HCT116 (cell line): Measurements from ENCODE around the gene POLA1. TPM values are rescaled to one million over a fixed set of nuclear protein-coding genes. Genes with fewer than 3 reads are reported as not detected.

Experiments
- ATAC-seq: fragments of 200-7000 bp; cut with Tn5 transposase; 2 replicates; pipeline ENCODE4 v1.9.1; 2020; ENCODE audit warnings: mild to moderate bottlenecking, moderate library complexity
- BruUV-seq: library from RNA; stranded (reverse); fragments of 400-500 nt; replicated peaks from 2 replicates; lab custom pipeline; 2021; lab: Mats Ljungman, UMichigan
- CTCF ChIA-PET: fragments of 300-600 bp; sonication (Branson Sonifier 250); formaldehyde crosslinking; loops from one replicate; lab custom pipeline; 2021; ENCODE audit warnings: antibody characterized with exemption; lab: Charles Lee
- POLR2A ChIA-PET: fragments of 300-600, 350-600 bp; sonication (Branson Sonifier 250); formaldehyde crosslinking; loops from one replicate; lab custom pipeline; 2021; ENCODE audit warnings: antibody characterized with exemption; lab: Charles Lee
- RAD21 ChIA-PET, 2 experiments: fragments of 300-600 bp; sonication (Branson Sonifier 250); formaldehyde crosslinking; loops; one replicate each; lab custom pipeline; 2023; ENCODE audit warnings: low total read pairs in 2 of 2; ENCODE audit not compliant: uncharacterized antibody in 2 of 2, unreplicated experiment in 2 of 2, low non-redundant PET in 1 of 2; lab: Charles Lee
- DNase-seq: peaks from one replicate; pipeline ENCODE4 v3.0.0-alpha.2; 2010; ENCODE audit warnings: low read depth, low spot score
- H2AFZ ChIP-seq: fragments of 200-600 bp; shearing (Covaris generic), sonication (generic); 2 replicates; pipeline ENCODE4 v1.6.1; 2017; ENCODE audit warnings: low read depth, mixed run types, mixed read lengths, antibody characterized with exemption, low read length; ENCODE audit not compliant: poor library complexity, severe bottlenecking
- H3K27ac ChIP-seq: 2 replicates; pipeline ENCODE4 v1.5.1; 2012; ENCODE audit warnings: low read depth, low read length
- H3K27me3 ChIP-seq: fragments of 200-600 bp; sonication (generic); 2 replicates; pipeline ENCODE4 v1.6.1; 2016; ENCODE audit warnings: mixed run types, low read length, mixed read lengths; ENCODE audit not compliant: insufficient read depth
- H3K36me3 ChIP-seq, 2 experiments: fragments of 200-500 bp in 1 of 2; fragments of 200-600 bp in 1 of 2; sonication (Bioruptor generic) in 1 of 2; sonication (generic) in 1 of 2; 2 replicates each; pipeline versions ENCODE4 v1.5.1 to v1.6.1; 2014 to 2016; ENCODE audit warnings: low read length in 2 of 2, inconsistent platforms in 1 of 2, mixed read lengths in 1 of 2, mixed run types in 1 of 2; ENCODE audit not compliant: insufficient read depth in 2 of 2, control insufficient read depth in 1 of 2
- H3K4me1 ChIP-seq, 2 experiments: fragments of 200-600 bp in 1 of 2; sonication (generic) in 1 of 2; 2 replicates each; pipeline versions ENCODE4 v1.5.1 to v1.6.1; 2012 to 2017; ENCODE audit warnings: low read length in 2 of 2, inconsistent platforms in 1 of 2, mild to moderate bottlenecking in 1 of 2, mixed read lengths in 1 of 2, mixed run types in 1 of 2, moderate library complexity in 1 of 2; ENCODE audit not compliant: insufficient read depth in 2 of 2, control insufficient read depth in 1 of 2
- H3K4me2 ChIP-seq: fragments of 200-600 bp; sonication (generic); 2 replicates; pipeline ENCODE4 v1.6.1; 2017; ENCODE audit warnings: mixed run types, low read length, mixed read lengths
- H3K4me3 ChIP-seq, 2 experiments: fragments of 200-600 bp in 1 of 2; sonication (generic) in 1 of 2; replicated peaks in 1 of 2; 2 replicates each; pipeline ENCODE4 v1.5.1; 2011 to 2016; ENCODE audit warnings: low read length in 2 of 2, control low read depth in 1 of 2, low read depth in 1 of 2, mild to moderate bottlenecking in 1 of 2, mixed read lengths in 1 of 2, mixed run types in 1 of 2
- H3K79me2 ChIP-seq: fragments of 200-600 bp; sonication (generic); 2 replicates; pipeline ENCODE4 v1.6.1; 2017; ENCODE audit warnings: mild to moderate bottlenecking, mixed run types, low read length, moderate library complexity, mixed read lengths; ENCODE audit not compliant: insufficient read depth
- H3K9ac ChIP-seq: fragments of 200-600 bp; sonication (generic); 2 replicates; pipeline ENCODE4 v1.6.1; 2016; ENCODE audit warnings: low read length, mixed read lengths
- H3K9me2 ChIP-seq: fragments of 200-600 bp; sonication (generic), shearing (Covaris generic); 2 replicates; pipeline ENCODE4 v1.6.1; 2017; ENCODE audit warnings: mixed run types, mild to moderate bottlenecking, moderate library complexity; ENCODE audit not compliant: insufficient read depth
- H3K9me3 ChIP-seq, 2 experiments: fragments of 200-500 bp in 1 of 2; fragments of 200-600 bp in 1 of 2; sonication (Bioruptor generic) in 1 of 2; sonication (generic) in 1 of 2; 2 replicates each; pipeline ENCODE4 v1.6.1; 2014 to 2017; ENCODE audit warnings: low read length in 2 of 2, mixed read lengths in 2 of 2, inconsistent platforms in 1 of 2, low read depth in 1 of 2, mild to moderate bottlenecking in 1 of 2, mixed run types in 1 of 2, moderate library complexity in 1 of 2; ENCODE audit not compliant: control insufficient read depth in 1 of 2, insufficient read depth in 1 of 2
- H4K20me1 ChIP-seq: fragments of 200-600 bp; sonication (generic), shearing (Covaris generic); 2 replicates; pipeline ENCODE4 v1.6.1; 2017; ENCODE audit warnings: mixed run types, mild to moderate bottlenecking, moderate library complexity; ENCODE audit not compliant: insufficient read depth
- ATF3 ChIP-seq: IDR thresholded peaks from 2 replicates; pipeline ENCODE4 v1.6.1; 2012
- CBX3 ChIP-seq: IDR thresholded peaks from 2 replicates; pipeline ENCODE4 v1.6.1; 2012; ENCODE audit warnings: low read depth
- JUND ChIP-seq: IDR thresholded peaks from 2 replicates; pipeline ENCODE4 v1.6.1; 2012
- POLR2A ChIP-seq: IDR thresholded peaks from 2 replicates; pipeline ENCODE4 v1.7.0; 2011; ENCODE audit warnings: borderline replicate concordance; ENCODE audit not compliant: insufficient read depth, insufficient read length; ENCODE audit errors: extremely low read depth
- RAD21 ChIP-seq: IDR thresholded peaks from 2 replicates; pipeline ENCODE4 v1.6.1; 2012; ENCODE audit warnings: low read depth, mild to moderate bottlenecking
- SP1 ChIP-seq: IDR thresholded peaks from 2 replicates; pipeline ENCODE4 v1.6.1; 2012; ENCODE audit warnings: low read depth
- ZFX ChIP-seq: fragments of 450-650 bp; IDR thresholded peaks from 2 replicates; pipeline ENCODE4 v1.6.1; 2017
- ZNF274 ChIP-seq: fragments of 200-500 bp; sonication (Bioruptor generic); IDR thresholded peaks from 2 replicates; pipeline ENCODE4 v1.6.1; 2014; ENCODE audit warnings: mild to moderate bottlenecking, low read depth, low read length, inconsistent platforms
- intact Hi-C: fragments of 100-400 bp; cut with micrococcal nuclease; formaldehyde crosslinking; loops from 2 replicates; pipeline ENCODE4 v1.10.0; 2022
- total RNA-seq: library from RNA; stranded (reverse); gene quantifications from one replicate; pipeline ENCODE4 v1.2.1, GENCODE V29; 2021; ENCODE audit not compliant: unreplicated experiment
- TF ChIP-seq, protein P1 (sequence below): IDR thresholded peaks from 2 replicates; pipeline ENCODE4 v1.6.1; 2012; ENCODE audit warnings: low read depth

POLA1 gene
- total RNA-seq, 1 experiment from 2014 or later: 27.0 TPM

DNA sequence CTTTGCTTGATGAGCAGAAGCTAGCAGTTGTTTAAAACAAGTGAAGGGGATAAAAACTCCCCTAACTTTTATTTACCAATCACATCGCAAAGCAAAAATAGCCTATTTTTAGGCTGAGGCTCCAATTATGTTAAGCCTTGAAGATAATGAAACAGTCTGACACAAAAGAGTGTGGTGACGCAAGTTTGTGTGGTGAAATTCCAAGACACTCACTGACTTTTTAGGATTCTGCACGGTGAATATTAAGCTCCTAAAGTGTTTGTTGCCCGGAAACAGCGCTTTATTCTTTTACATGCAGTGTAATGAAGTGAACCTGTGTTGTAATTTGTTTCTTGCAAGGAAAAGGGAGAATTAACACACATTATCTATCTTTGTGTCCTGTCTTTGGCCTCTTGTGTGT is 74.8 kb downstream of the POLA1 start:
- Histone ChIP-seq H3K27me3 (no peaks in the 10 kb centered on the region), H3K9ac (no peak overlapping the region), H3K79me2 (no peaks in the 10 kb centered on the region), H3K4me1 (no peaks in the 10 kb centered on the region), H4K20me1 (no peaks in the 10 kb centered on the region), H3K36me3 (peaks cover 0 to 5% of the 10 kb centered on the region in 2 experiments; a peak in 1 of 4 replicates), H3K9me3 (no peaks in the 10 kb centered on the region), H3K9me2 (no peaks in the 10 kb centered on the region), H3K27ac (no peak overlapping the region), H3K4me3 (no peak overlapping the region), H2AFZ (no peak overlapping the region), H3K4me2 (no peak overlapping the region)
- CTCF ChIA-PET: no interaction called here
- TF ChIP-seq POLR2A: no peak
- TF ChIP-seq CBX3: no peak
- no peak for TF ChIP-seq SP1
- TF ChIP-seq, protein P1, sequence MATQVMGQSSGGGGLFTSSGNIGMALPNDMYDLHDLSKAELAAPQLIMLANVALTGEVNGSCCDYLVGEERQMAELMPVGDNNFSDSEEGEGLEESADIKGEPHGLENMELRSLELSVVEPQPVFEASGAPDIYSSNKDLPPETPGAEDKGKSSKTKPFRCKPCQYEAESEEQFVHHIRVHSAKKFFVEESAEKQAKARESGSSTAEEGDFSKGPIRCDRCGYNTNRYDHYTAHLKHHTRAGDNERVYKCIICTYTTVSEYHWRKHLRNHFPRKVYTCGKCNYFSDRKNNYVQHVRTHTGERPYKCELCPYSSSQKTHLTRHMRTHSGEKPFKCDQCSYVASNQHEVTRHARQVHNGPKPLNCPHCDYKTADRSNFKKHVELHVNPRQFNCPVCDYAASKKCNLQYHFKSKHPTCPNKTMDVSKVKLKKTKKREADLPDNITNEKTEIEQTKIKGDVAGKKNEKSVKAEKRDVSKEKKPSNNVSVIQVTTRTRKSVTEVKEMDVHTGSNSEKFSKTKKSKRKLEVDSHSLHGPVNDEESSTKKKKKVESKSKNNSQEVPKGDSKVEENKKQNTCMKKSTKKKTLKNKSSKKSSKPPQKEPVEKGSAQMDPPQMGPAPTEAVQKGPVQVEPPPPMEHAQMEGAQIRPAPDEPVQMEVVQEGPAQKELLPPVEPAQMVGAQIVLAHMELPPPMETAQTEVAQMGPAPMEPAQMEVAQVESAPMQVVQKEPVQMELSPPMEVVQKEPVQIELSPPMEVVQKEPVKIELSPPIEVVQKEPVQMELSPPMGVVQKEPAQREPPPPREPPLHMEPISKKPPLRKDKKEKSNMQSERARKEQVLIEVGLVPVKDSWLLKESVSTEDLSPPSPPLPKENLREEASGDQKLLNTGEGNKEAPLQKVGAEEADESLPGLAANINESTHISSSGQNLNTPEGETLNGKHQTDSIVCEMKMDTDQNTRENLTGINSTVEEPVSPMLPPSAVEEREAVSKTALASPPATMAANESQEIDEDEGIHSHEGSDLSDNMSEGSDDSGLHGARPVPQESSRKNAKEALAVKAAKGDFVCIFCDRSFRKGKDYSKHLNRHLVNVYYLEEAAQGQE: no peak
- no peak for TF ChIP-seq ZNF274
- no peak for TF ChIP-seq ATF3
- RAD21 ChIA-PET: no interaction called here
- POLR2A ChIA-PET: no interaction called here
- ATAC-seq (no peak), DNase-seq (no peak)
- BruUV-seq: no TSS peak
- intact Hi-C loops: loop anchor here (5.0 kb wide), 1 partner anchor 374 kb away; no protein-coding TSS in a partner anchor

- Histone ChIP-seq H3K4me2 (no peak overlapping the region), H3K9ac (no peak overlapping the region), H3K36me3 (no peaks in the 10 kb centered on the region), H3K27me3 (no peaks in the 10 kb centered on the region), H3K4me1 (no peaks in the 10 kb centered on the region), H3K79me2 (no peaks in the 10 kb centered on the region), H3K9me3 (no peaks in the 10 kb centered on the region), H3K4me3 (no peak overlapping the region), H2AFZ (no peak overlapping the region), H4K20me1 (no peaks in the 10 kb centered on the region), H3K27ac (no peak overlapping the region), H3K9me2 (no peaks in the 10 kb centered on the region)
- POLR2A ChIA-PET: no interaction called here
- TF ChIP-seq ZFX: no peak
- TF ChIP-seq SP1: no peak
- no peak for TF ChIP-seq JUND
- no peak for TF ChIP-seq RAD21
- ATAC-seq: no peak
- CTCF ChIA-PET: no interaction called here
- intact Hi-C loops: no loop called here
- BruUV-seq: no TSS peak
- RAD21 ChIA-PET: no interaction called here
- no peak for DNase-seq
Measured at GRCh38 chrX:24774650-24775049, 80.9 kb downstream of the POLA1 start.
